Tibial artery (tissue), 4 donors: ENCODE measurements around the gene LHPP.

ENCODE experiments used
- DNase-seq, 2 donors: peaks; one replicate each; pipeline ENCODE4 v3.0.0-alpha.2; 2019
- H3K27ac ChIP-seq, 2 donors: fragments of 200-600 bp; sonication (generic) in 1 of 2; 1 replicate in 1 of 2; 2 replicates in 1 of 2; pipeline ENCODE4 v1.5.1; 2018 to 2019; ENCODE audit warnings: mild to moderate bottlenecking in 1 of 2
- H3K27me3 ChIP-seq, 2 donors: fragments of 200-600 bp; sonication (generic) in 1 of 2; one replicate each; pipeline versions ENCODE4 v1.5.1 to v1.6.0; 2016 to 2019
- H3K36me3 ChIP-seq, 3 donors: fragments of 200-600 bp; sonication (generic) in 2 of 3; one replicate each; pipeline ENCODE4 v1.5.1; 2016 to 2019; ENCODE audit warnings: mild to moderate bottlenecking in 2 of 3
- H3K4me1 ChIP-seq, 4 donors: fragments of 200-600 bp; sonication (generic) in 2 of 4; 1 replicate in 3 of 4; 2 replicates in 1 of 4; pipeline ENCODE4 v1.5.1; 2016 to 2019
- H3K4me3 ChIP-seq, 2 donors: fragments of 200-600 bp; sonication (generic) in 1 of 2; 1 replicate in 1 of 2; 2 replicates in 1 of 2; pipeline ENCODE4 v1.5.1; 2018 to 2019; ENCODE audit warnings: mild to moderate bottlenecking in 2 of 2
- H3K9me3 ChIP-seq, 3 donors: fragments of 200-600 bp; sonication (generic) in 1 of 3; one replicate each; pipeline ENCODE4 v1.5.1; 2016 to 2019
- intact Hi-C: fragments of 100-400 bp; cut with DNase I; formaldehyde crosslinking; loops from one replicate; pipeline ENCODE4 v1.15.0; 2023; ENCODE audit warnings: low total_unique reads
- TF ChIP-seq, protein P1 (sequence below), 2 experiments: fragments of 200-600 bp in 1 of 2; fragments of 450-650 bp in 1 of 2; IDR thresholded peaks; one replicate each; pipeline ENCODE4 v1.5.1; 2017 to 2019; ENCODE audit warnings: antibody characterized with exemption in 2 of 2, mild to moderate bottlenecking in 1 of 2, moderate library complexity in 1 of 2

LHPP gene

GRCh38 chr10:124524991-124525653 is 63.5 kb downstream of the LHPP start:
- TF ChIP-seq, protein P1, sequence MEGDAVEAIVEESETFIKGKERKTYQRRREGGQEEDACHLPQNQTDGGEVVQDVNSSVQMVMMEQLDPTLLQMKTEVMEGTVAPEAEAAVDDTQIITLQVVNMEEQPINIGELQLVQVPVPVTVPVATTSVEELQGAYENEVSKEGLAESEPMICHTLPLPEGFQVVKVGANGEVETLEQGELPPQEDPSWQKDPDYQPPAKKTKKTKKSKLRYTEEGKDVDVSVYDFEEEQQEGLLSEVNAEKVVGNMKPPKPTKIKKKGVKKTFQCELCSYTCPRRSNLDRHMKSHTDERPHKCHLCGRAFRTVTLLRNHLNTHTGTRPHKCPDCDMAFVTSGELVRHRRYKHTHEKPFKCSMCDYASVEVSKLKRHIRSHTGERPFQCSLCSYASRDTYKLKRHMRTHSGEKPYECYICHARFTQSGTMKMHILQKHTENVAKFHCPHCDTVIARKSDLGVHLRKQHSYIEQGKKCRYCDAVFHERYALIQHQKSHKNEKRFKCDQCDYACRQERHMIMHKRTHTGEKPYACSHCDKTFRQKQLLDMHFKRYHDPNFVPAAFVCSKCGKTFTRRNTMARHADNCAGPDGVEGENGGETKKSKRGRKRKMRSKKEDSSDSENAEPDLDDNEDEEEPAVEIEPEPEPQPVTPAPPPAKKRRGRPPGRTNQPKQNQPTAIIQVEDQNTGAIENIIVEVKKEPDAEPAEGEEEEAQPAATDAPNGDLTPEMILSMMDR (IDR thresholded peaks at IDR 0.05), result no peak
- Histone ChIP-seq H3K36me3 (no peaks in the 10 kb centered on the region), H3K27ac (no peak overlapping the region), H3K4me1 (peaks cover 0 to 11% (median 2%) of the 10 kb centered on the region in 4 donors), H3K9me3 (no peaks in the 10 kb centered on the region), H3K27me3 (no peaks in the 10 kb centered on the region), H3K4me3 (no peak overlapping the region)
- intact Hi-C loops, result no loop called here
- no peak for DNase-seq

- intact Hi-C loops, result no loop called here
- no peak overlapping the region for H3K27ac ChIP-seq
- DNase-seq, result no peak
- H3K27me3 ChIP-seq, result no peaks in the 10 kb centered on the region
- no peaks in the 10 kb centered on the region for H3K36me3 ChIP-seq
- TF ChIP-seq, protein P1 (IDR thresholded peaks at IDR 0.05), result no peak
- H3K4me3 ChIP-seq, result no peak overlapping the region
- H3K9me3 ChIP-seq, result no peaks in the 10 kb centered on the region
- H3K4me1 ChIP-seq, result peaks cover 0 to 15% (median 3%) of the 10 kb centered on the region in 4 donors
These were observed 64.4 kb downstream of the LHPP start for GRCh38 chr10:124525751-124526600.

DNA sequence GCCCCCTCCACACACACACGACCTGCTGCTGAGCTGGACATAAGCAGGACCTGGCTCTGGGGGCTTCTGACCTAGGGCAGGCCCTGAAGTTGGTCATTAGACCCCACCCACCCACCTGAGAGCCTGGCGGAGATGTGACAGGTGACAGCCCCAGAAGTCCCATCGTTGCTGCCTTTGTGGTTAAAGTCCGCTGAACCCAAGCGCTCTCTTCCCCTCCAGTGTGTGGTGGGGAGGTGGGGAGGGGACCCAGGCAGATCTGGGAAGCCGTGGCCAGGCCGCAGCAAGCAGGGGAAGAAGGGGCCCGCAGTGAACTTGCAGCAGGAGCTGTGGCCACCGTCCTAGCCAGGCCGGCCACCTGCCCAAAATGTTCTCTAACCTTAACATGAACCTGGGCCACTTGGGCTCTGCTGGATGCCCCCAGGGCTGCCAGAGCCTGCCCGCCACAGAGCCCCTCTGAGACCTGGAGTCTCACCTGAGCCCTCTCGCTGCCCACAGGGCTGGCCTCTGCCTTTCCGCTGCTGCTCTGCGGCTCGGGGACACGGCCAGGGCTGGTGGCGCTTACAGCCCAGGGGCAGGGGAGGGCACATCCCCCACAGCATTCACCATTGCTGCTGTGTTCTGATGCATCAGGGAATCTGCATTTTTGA is 65.1 kb downstream of the LHPP start:
- Histone ChIP-seq H3K27me3 (no peaks in the 10 kb centered on the region), H3K4me1 (peaks cover 0 to 15% (median 3%) of the 10 kb centered on the region in 4 donors), H3K9me3 (no peaks in the 10 kb centered on the region), H3K36me3 (no peaks in the 10 kb centered on the region), H3K27ac (no peak overlapping the region), H3K4me3 (no peak overlapping the region)
- DNase-seq, result no peak
- intact Hi-C loops, result no loop called here
- TF ChIP-seq, protein P1 (IDR thresholded peaks at IDR 0.05), result no peak

DNA sequence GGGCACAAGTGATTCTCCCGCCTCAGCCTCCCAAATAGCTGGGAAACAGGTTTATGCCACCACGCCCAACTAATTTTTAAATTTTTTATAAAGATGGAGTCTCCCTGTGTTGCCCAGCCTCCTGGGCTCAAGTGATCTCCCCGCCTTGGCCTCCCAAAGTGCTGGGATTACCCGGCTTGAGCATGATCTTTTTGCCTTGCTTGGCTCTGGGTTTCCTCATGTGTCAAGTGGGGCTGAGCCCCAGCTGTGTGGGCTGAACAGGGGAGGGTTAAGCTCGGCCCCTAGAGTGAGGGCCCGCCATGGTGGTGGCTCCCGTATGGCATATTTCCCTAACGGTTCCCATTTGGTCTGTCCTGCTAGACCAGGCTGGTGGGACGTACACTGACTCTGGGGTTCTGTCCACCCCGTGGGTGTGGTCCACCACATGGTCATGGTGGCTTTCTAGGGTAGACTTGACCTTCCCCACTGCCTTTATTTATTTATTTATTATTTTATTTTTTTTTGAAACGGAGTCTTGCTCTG is 66.3 kb downstream of the LHPP start:
- TF ChIP-seq, protein P1 (IDR thresholded peaks at IDR 0.05), result no peak
- intact Hi-C loops, result no loop called here
- no peak overlapping the region for H3K27ac ChIP-seq

DNA sequence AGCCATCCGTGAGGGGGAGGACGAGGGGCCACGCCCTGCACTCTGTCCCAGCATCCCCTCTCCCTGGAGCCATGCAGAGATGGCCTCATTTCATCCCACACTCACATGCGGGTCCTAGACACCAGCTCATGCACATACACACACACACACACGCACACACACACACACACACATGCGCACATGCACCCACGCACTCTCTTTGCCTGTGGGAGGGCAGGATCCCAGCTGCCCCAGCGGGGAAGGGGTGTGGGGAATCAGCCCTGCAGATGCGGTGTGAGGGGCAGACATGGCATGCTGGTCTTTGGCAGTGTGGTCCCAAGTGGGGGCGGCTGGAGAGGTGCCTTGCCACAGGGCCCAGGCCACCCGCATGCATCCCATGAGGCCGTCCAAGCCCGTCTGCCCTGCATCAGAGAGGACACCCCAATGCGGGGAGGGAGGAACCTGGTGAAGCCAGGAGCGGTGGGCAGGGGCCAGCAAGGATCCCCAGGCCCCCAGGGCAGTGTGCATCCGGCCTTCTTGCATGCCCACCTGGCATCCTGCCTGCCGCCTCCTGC is 68.1 kb downstream of the LHPP start:
- Histone ChIP-seq H3K4me1 (peaks cover 0 to 7% (median 3%) of the 10 kb centered on the region in 4 donors), H3K4me3 (no peak overlapping the region), H3K27ac (no peak overlapping the region), H3K9me3 (no peaks in the 10 kb centered on the region), H3K27me3 (no peaks in the 10 kb centered on the region), H3K36me3 (no peaks in the 10 kb centered on the region)
- TF ChIP-seq, protein P1 (IDR thresholded peaks at IDR 0.05), result no peak
- intact Hi-C loops, result loop anchor here (2.0 to 10.0 kb wide), 2 partner anchors 211 to 295 kb away; no protein-coding TSS in a partner anchor
- DNase-seq, result no peak

More for the DNA sequence above, 66.3 kb downstream of the LHPP start:
- H3K27me3 ChIP-seq, result no peaks in the 10 kb centered on the region
- H3K36me3 ChIP-seq, result no peaks in the 10 kb centered on the region
- no peak overlapping the region for H3K4me3 ChIP-seq
- no peak for DNase-seq
- H3K4me1 ChIP-seq, result peaks cover 0 to 15% (median 3%) of the 10 kb centered on the region in 4 donors
- H3K9me3 ChIP-seq, result no peaks in the 10 kb centered on the region
